Endothelial cell (in vitro differentiated cells): ENCODE results near the gene SND1. TPM values are rescaled to one million over a fixed set of nuclear protein-coding genes. Genes with fewer than 3 reads are reported as not detected.

Experiments used
- DNase-seq: peaks from one replicate; pipeline ENCODE4 v3.0.0; 2021; ENCODE audit warnings: low spot score
- H3K27ac Mint-ChIP-seq: one replicate; pipeline ENCODE4 v1.8.0; 2021; ENCODE audit warnings: mixed read lengths, inconsistent platforms; ENCODE audit not compliant: unreplicated experiment
- H3K27me3 Mint-ChIP-seq: one replicate; pipeline ENCODE4 v1.8.0; 2021; ENCODE audit warnings: mild to moderate bottlenecking, moderate library complexity, mixed read lengths, inconsistent platforms; ENCODE audit not compliant: unreplicated experiment
- H3K36me3 Mint-ChIP-seq: one replicate; pipeline ENCODE4 v1.8.0; 2021; ENCODE audit warnings: mild to moderate bottlenecking, low read depth, mixed read lengths, inconsistent platforms; ENCODE audit not compliant: unreplicated experiment
- H3K4me1 Mint-ChIP-seq: one replicate; pipeline ENCODE4 v1.8.0; 2021; ENCODE audit warnings: mild to moderate bottlenecking, mixed read lengths, inconsistent platforms; ENCODE audit not compliant: unreplicated experiment
- H3K4me3 Mint-ChIP-seq: one replicate; pipeline ENCODE4 v1.8.0; 2021; ENCODE audit warnings: mild to moderate bottlenecking, mixed read lengths, inconsistent platforms; ENCODE audit not compliant: unreplicated experiment
- H3K9me3 Mint-ChIP-seq: one replicate; pipeline ENCODE4 v1.8.0; 2021; ENCODE audit warnings: mixed read lengths, inconsistent platforms; ENCODE audit not compliant: unreplicated experiment
- total RNA-seq: library from RNA; stranded (reverse); fragmentation: NEBNext Ultra II Directional; extraction: Animal tissue kit (Norgen Biotek cat#: 25700); gene quantifications from one replicate; pipeline ENCODE4 v1.2.1, GENCODE V29; 2021; ENCODE audit not compliant: unreplicated experiment
- TF ChIP-seq, protein P1 (sequence below): fragments of 200-600 bp; sonication (generic); IDR thresholded peaks from one replicate; pipeline ENCODE4 v1.5.0; 2021; ENCODE audit warnings: antibody characterized with exemption; ENCODE audit not compliant: unreplicated experiment

Gene SND1
- total RNA-seq, 1 donor from 2014 or later, result 375 TPM

- no peak for DNase-seq
- H3K36me3 Mint-ChIP-seq, result peaks cover 10% of the 10 kb centered on the region
- H3K4me3 Mint-ChIP-seq, result no peak overlapping the region
- peaks cover 4% of the 10 kb centered on the region for H3K27me3 Mint-ChIP-seq
- no peak overlapping the region for H3K27ac Mint-ChIP-seq
- H3K9me3 Mint-ChIP-seq, result no peaks in the 10 kb centered on the region
- peaks cover 7% of the 10 kb centered on the region for H3K4me1 Mint-ChIP-seq
- TF ChIP-seq, protein P1, sequence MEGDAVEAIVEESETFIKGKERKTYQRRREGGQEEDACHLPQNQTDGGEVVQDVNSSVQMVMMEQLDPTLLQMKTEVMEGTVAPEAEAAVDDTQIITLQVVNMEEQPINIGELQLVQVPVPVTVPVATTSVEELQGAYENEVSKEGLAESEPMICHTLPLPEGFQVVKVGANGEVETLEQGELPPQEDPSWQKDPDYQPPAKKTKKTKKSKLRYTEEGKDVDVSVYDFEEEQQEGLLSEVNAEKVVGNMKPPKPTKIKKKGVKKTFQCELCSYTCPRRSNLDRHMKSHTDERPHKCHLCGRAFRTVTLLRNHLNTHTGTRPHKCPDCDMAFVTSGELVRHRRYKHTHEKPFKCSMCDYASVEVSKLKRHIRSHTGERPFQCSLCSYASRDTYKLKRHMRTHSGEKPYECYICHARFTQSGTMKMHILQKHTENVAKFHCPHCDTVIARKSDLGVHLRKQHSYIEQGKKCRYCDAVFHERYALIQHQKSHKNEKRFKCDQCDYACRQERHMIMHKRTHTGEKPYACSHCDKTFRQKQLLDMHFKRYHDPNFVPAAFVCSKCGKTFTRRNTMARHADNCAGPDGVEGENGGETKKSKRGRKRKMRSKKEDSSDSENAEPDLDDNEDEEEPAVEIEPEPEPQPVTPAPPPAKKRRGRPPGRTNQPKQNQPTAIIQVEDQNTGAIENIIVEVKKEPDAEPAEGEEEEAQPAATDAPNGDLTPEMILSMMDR, result no peak
Measured at GRCh38 chr7:128039544-128039953, 387.6 kb downstream of the SND1 start.

DNA sequence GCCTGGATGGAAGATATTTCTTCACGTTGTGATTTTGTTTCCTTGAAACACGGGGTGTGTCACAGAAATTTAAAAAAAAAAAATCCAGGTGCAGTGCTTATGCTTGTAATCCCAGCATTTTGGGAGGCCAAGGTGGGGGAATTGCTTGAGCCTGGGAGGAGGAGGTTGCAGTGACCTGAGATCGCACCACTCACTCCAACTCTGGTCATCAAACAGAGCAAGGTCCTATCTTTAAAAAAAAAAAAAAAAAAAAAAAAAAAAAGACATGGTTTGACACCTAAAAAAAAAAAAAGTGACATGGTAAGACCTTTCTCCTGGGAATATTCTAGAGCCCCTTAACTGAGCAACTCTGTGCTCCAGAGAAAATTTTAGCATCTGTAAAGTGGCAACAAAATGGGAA is 388.2 kb downstream of the SND1 start:
- Mint-ChIP-seq H3K4me3 (no peak overlapping the region), H3K27ac (no peak overlapping the region)

GRCh38 chr7:128041203-128041602 is 389.2 kb downstream of the SND1 start:
- DNase-seq, result no peak
- Mint-ChIP-seq H3K27ac (no peak overlapping the region), H3K4me1 (peaks cover 2% of the 10 kb centered on the region), H3K27me3 (peaks cover 5% of the 10 kb centered on the region), H3K36me3 (peaks cover 7% of the 10 kb centered on the region), H3K9me3 (no peaks in the 10 kb centered on the region), H3K4me3 (no peak overlapping the region)
- TF ChIP-seq, protein P1, result no peak

More for the DNA sequence above, 388.2 kb downstream of the SND1 start:
- Mint-ChIP-seq H3K36me3 (peaks cover 7% of the 10 kb centered on the region), H3K27me3 (peaks cover 4% of the 10 kb centered on the region), H3K9me3 (no peaks in the 10 kb centered on the region), H3K4me1 (peaks cover under 1% of the 10 kb centered on the region)
- DNase-seq, result no peak
- TF ChIP-seq, protein P1, result no peak

DNA sequence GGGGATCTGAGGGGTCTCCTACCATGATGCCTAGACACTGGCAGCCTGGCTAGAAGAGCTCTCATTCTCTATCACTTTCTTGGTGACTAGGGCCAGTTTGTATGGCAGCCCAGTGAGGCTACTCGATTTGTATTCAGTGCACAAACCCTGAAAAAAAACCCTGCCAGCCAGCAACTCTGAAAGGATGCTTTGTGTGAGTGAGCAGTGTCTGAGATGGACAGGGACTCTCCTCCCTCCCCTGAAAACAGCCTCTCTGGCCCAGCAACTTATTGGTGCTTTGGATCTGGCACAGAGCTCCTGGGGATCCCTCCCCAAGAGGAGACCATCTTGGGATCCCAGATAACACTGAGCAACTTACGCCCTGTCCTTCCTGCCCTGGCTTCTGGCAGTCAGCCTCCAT is 390.0 kb downstream of the SND1 start:
- TF ChIP-seq, protein P1, result no peak
- no peak for DNase-seq
- H3K36me3 Mint-ChIP-seq, result peaks cover 7% of the 10 kb centered on the region
- H3K9me3 Mint-ChIP-seq, result no peaks in the 10 kb centered on the region
- peaks cover 5% of the 10 kb centered on the region for H3K27me3 Mint-ChIP-seq
- H3K4me1 Mint-ChIP-seq, result peaks cover 2% of the 10 kb centered on the region
- no peak overlapping the region for H3K4me3 Mint-ChIP-seq
- H3K27ac Mint-ChIP-seq, result no peak overlapping the region

DNA sequence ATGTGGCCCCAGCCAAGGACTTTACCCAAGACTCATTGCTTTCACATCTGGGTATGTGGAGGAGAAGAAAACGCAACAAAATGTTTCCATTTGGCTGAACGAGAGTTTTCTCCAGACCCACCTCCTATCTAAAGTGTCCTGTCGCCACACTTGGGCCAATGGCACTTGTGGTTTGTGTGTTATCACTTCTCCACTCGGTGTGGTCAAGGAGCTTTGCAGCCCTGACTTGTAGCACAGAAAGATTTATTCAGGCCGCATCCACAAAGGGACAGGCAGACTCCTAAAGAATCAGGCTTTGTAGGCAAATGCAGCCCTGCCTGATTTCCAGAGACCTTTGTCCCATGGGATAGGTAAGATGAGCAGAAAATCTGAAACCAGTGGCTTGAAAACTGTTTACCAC is 392.1 kb downstream of the SND1 start:
- Mint-ChIP-seq H3K36me3 (no peaks in the 10 kb centered on the region), H3K4me3 (no peak overlapping the region), H3K4me1 (peaks cover 11% of the 10 kb centered on the region), H3K27me3 (peaks cover 5% of the 10 kb centered on the region), H3K9me3 (no peaks in the 10 kb centered on the region), H3K27ac (no peak overlapping the region)
- TF ChIP-seq, protein P1, result no peak
- no peak for DNase-seq
